ENCODE results near the gene SHISAL1. TPM values are rescaled to one million over a fixed set of nuclear protein-coding genes. Genes with fewer than 3 reads are reported as not detected.

SHISAL1 gene
- total and polyA plus RNA-seq, 2 donors (not counting 3 experiments of a cell fraction or from before 2014, with no cell fraction given): 0.01 to 0.07 TPM

DNA sequence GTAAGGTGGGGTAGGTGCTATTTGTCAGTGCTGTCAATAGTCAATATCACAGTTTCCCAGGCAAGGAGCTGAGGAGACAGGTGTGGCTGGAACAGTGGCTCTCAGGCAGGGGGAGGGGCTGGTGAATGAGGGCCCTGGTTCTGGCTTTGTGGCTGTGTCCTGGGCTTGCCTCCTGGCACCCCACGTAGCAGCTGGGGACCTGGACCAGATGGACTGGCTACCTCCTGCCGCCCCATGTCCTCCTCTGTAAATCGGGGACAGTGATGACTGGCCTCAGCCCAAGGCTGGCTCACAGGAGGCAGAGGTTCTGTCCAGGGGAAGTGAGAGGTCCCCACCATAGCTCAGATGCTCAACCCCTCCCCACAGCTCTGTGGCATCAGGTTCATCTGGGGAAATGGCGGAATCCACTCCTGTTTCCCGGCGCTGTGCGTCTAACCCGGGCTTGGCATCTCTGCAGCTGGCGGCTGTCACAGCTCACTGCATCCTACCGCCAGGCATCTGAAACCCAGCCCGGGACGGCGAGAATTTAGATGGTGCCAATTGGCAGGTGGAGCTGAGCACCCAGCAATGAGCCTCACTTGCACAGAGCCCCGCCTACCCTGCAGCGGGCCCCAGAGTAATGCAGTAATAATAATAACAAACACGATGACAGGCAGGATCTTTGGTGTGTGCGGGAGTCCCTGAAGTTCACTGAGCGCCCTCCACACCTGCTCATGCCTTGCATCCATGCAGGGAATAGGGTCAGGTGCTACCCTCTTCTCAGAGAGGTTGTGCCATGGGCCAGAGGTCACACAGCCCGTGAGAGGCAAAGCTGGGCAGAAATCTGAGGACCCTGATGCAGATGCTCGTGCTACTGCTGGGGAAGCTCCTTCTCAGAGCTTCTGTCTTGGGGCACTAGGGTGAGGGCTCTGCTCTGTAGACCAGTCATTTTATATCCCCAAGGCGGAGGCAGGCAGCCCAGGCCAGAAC, 27.8 kb upstream of the SHISAL1 start:
- dilution Hi-C loops (cut with MboI; ENCODE audit: extremely low pct_ligation_motif_present, low sequenced_read_pairs): no loop called here
- H3K4me3 ChIP-seq (replicated peaks in 1 of 3; ENCODE audit: insufficient read depth in 1 of 3, low read depth in 1 of 3, low read length in 3 of 3): no peak overlapping the region
- DNase-seq (ENCODE audit: low read depth, low spot score) (no peak), FAIRE-seq (no peak)
- H4K20me1 ChIP-seq (replicated peaks; ENCODE audit: control insufficient read depth, extremely low read depth, insufficient read depth, low read length): no peaks in the 10 kb centered on the region
- no peak overlapping the region for H3K27ac ChIP-seq (ENCODE audit: insufficient read depth, low read depth, low read length)
- ChIA-PET POLR2A (no interaction called here), CTCF (interaction anchor here (2.0 kb wide), 1 partner anchor 14 kb away, joined by 5 read pairs; no protein-coding TSS in a partner anchor)
- no peak overlapping the region for H3K4me2 ChIP-seq (ENCODE audit: insufficient read depth, low read length)
- no peaks in the 10 kb centered on the region for H3K36me3 ChIP-seq (ENCODE audit: control insufficient read depth in 2 of 2, extremely low read depth in 1 of 2, insufficient read depth in 2 of 2, low read length in 2 of 2)
- H3K4me1 ChIP-seq (ENCODE audit: control insufficient read depth, extremely low read depth, insufficient read depth, low read length): no peaks in the 10 kb centered on the region
- no peaks in the 10 kb centered on the region for H3K79me2 ChIP-seq (ENCODE audit: control insufficient read depth, insufficient read depth, low read length)
- BruUV-seq (replicated peaks): no TSS peak
- TF ChIP-seq CTCF (IDR thresholded peaks at IDR 0.05; ENCODE audit: extremely low read depth in 1 of 2, insufficient read depth in 1 of 2, low read depth in 1 of 2, low read length in 2 of 2): no peak
- no peak for TF ChIP-seq EZH2 (IDR thresholded peaks at IDR 0.05; ENCODE audit: borderline replicate concordance, low read depth, low read length, severe bottlenecking)
- no peaks in the 10 kb centered on the region for H3K9me1 ChIP-seq (replicated peaks; ENCODE audit: control insufficient read depth, extremely low read depth, insufficient read depth, low read length)
- H3K9me3 ChIP-seq (replicated peaks; ENCODE audit: control insufficient read depth, insufficient read depth, low read length): no peaks in the 10 kb centered on the region
- intact Hi-C loops (cut with micrococcal nuclease): no loop called here
- no peak overlapping the region for H3K9ac ChIP-seq (replicated peaks; ENCODE audit: extremely low read depth, insufficient read depth, low read length)
- no peak overlapping the region for H2AFZ ChIP-seq (ENCODE audit: low read depth, low read length)
- peaks cover 0 to 1% of the 10 kb centered on the region in 2 experiments for H3K27me3 ChIP-seq (ENCODE audit: control insufficient read depth in 2 of 2, insufficient read depth in 2 of 2, low read length in 2 of 2)

GRCh38 chr22:44338906-44339305, 26.2 kb upstream of the SHISAL1 start:
- no peak for TF ChIP-seq FOS (IDR thresholded peaks at IDR 0.05; ENCODE audit: borderline replicate concordance, insufficient read depth, low read length)
- TF ChIP-seq MAX (IDR thresholded peaks at IDR 0.05; ENCODE audit: insufficient read depth, insufficient read length): no peak
- TF ChIP-seq POLR2A (IDR thresholded peaks at IDR 0.05; ENCODE audit: low read depth, low read length): no peak
- no peak for TF ChIP-seq POLR2AphosphoS5 (IDR thresholded peaks at IDR 0.05; ENCODE audit: insufficient read depth, low read depth, low read length)
- no peak for TF ChIP-seq EZH2 (IDR thresholded peaks at IDR 0.05; ENCODE audit: borderline replicate concordance, low read depth, low read length, severe bottlenecking)
- TF ChIP-seq JUN (IDR thresholded peaks at IDR 0.05; ENCODE audit: borderline replicate concordance, insufficient read depth, insufficient read length, low read depth): no peak
- no peak for TF ChIP-seq MYC (IDR thresholded peaks at IDR 0.05; ENCODE audit: low read depth, low read length)
- no peak for TF ChIP-seq GATA2 (IDR thresholded peaks at IDR 0.05; ENCODE audit: insufficient read depth, insufficient read length, low read depth, low read length)
- no peak for TF ChIP-seq CTCF (IDR thresholded peaks at IDR 0.05; ENCODE audit: extremely low read depth in 1 of 2, insufficient read depth in 1 of 2, low read depth in 1 of 2, low read length in 2 of 2)
- DNase-seq (ENCODE audit: low read depth, low spot score) (no peak), FAIRE-seq (no peak)
- Histone ChIP-seq H2AFZ (ENCODE audit: low read depth, low read length) (no peak overlapping the region), H3K9ac (replicated peaks; ENCODE audit: extremely low read depth, insufficient read depth, low read length) (no peak overlapping the region), H3K4me1 (ENCODE audit: control insufficient read depth, extremely low read depth, insufficient read depth, low read length) (no peaks in the 10 kb centered on the region), H3K27me3 (ENCODE audit: control insufficient read depth in 2 of 2, insufficient read depth in 2 of 2, low read length in 2 of 2) (no peaks in the 10 kb centered on the region), H3K79me2 (ENCODE audit: control insufficient read depth, insufficient read depth, low read length) (no peaks in the 10 kb centered on the region), H3K36me3 (ENCODE audit: control insufficient read depth in 2 of 2, extremely low read depth in 1 of 2, insufficient read depth in 2 of 2, low read length in 2 of 2) (no peaks in the 10 kb centered on the region), H3K27ac (ENCODE audit: insufficient read depth, low read depth, low read length) (no peak overlapping the region), H3K4me2 (ENCODE audit: insufficient read depth, low read length) (no peak overlapping the region), H3K9me1 (replicated peaks; ENCODE audit: control insufficient read depth, extremely low read depth, insufficient read depth, low read length) (no peaks in the 10 kb centered on the region), H3K9me3 (replicated peaks; ENCODE audit: control insufficient read depth, insufficient read depth, low read length) (no peaks in the 10 kb centered on the region), H3K4me3 (replicated peaks in 1 of 3; ENCODE audit: insufficient read depth in 1 of 3, low read depth in 1 of 3, low read length in 3 of 3) (no peak overlapping the region), H4K20me1 (replicated peaks; ENCODE audit: control insufficient read depth, extremely low read depth, insufficient read depth, low read length) (no peaks in the 10 kb centered on the region)
- no TSS peak for BruUV-seq (replicated peaks)
- dilution Hi-C loops (cut with MboI; ENCODE audit: extremely low pct_ligation_motif_present, low sequenced_read_pairs): no loop called here
- intact Hi-C loops (cut with micrococcal nuclease): no loop called here
- ChIA-PET POLR2A (no interaction called here), CTCF (no interaction called here)
